ENCODE measurements around the gene MAD1L1. TPM values are rescaled to one million over a fixed set of nuclear protein-coding genes. Genes with fewer than 3 reads are reported as not detected.

Gene MAD1L1
- total and polyA plus RNA-seq, 2 of the 8 experiments (the other 6 are each of a cell fraction or from before 2014, with no cell fraction given), result 40.4 to 44.6 TPM

DNA sequence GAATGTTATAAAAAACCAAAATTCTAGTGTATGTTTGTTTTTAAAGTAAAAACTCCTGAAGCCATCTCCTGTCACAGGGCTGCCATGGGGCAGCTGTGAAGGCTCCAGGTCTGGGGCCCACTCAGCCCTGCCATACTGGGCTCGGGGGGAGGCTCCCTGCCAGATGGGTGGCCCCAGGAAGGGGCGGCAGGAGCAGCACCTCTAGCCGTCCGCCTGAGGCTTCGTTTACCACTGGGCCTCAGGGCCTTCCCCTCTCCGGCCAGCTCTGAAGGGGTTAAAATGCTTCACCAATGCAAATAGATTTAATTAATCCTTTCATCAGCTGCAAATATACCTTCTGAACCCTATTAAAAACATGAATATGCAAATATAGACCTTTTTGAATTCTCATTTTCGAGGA, 423.7 kb downstream of the MAD1L1 start:
- ChIA-PET CTCF (ENCODE audit: partially characterized antibody) (interaction anchor here (2.0 kb wide), 1 partner anchor 41 kb away, joined by 10 read pairs; no protein-coding TSS in a partner anchor), POLR2A (ENCODE audit: partially characterized antibody) (no interaction called here)
- Histone ChIP-seq H3K14ac (ENCODE audit: insufficient read length) (no peak overlapping the region), H3K23me2 (ENCODE audit: low read depth, low read length) (no peaks in the 10 kb centered on the region), H3K4me2 (ENCODE audit: insufficient read depth in 1 of 2, low read depth in 2 of 2, low read length in 2 of 2) (no peak overlapping the region), H3K23ac (ENCODE audit: insufficient read length) (no peak overlapping the region), H2BK20ac (ENCODE audit: low read length) (no peak overlapping the region), H3K56ac (replicated peaks; ENCODE audit: insufficient read length, low read depth, low read length) (no peak overlapping the region), H2AFZ (ENCODE audit: low read length) (no peak overlapping the region), H3K36me3 (ENCODE audit: control insufficient read depth in 2 of 4, insufficient read depth in 4 of 4, low read length in 3 of 4) (no peaks in the 10 kb centered on the region), H3K9ac (replicated peaks in 1 of 4; ENCODE audit: extremely low read depth in 1 of 4, low read depth in 3 of 4, low read length in 3 of 4) (no peak overlapping the region), H2BK120ac (replicated peaks; ENCODE audit: low read depth, low read length) (no peak overlapping the region), H2BK5ac (ENCODE audit: low read depth, low read length) (no peak overlapping the region), H3K27ac (ENCODE audit: low read depth, low read length) (no peak overlapping the region), H4K5ac (ENCODE audit: insufficient read length, low read depth, low read length) (no peak overlapping the region), H3K27me3 (replicated peaks in 1 of 4; ENCODE audit: control insufficient read depth in 3 of 4, extremely low read depth in 1 of 4, insufficient read depth in 3 of 4, low read length in 3 of 4) (no peaks in the 10 kb centered on the region; a peak in 1 of 7 replicates), H3K4me3 (ENCODE audit: extremely low read depth in 1 of 4, insufficient read depth in 2 of 4, low read depth in 3 of 4, low read length in 4 of 4) (no peak overlapping the region), H3K9me3 (ENCODE audit: insufficient read depth in 2 of 2, low read depth in 1 of 2, low read length in 1 of 2) (no peaks in the 10 kb centered on the region), H3K79me1 (ENCODE audit: low read depth, low read length) (no peaks in the 10 kb centered on the region), H2AK5ac (ENCODE audit: low read depth, low read length) (no peak overlapping the region), H4K20me1 (replicated peaks in 1 of 2; ENCODE audit: control insufficient read depth in 1 of 2, insufficient read depth in 2 of 2, low read length in 2 of 2) (peaks cover 0 to 4% of the 10 kb centered on the region in 2 experiments), H3K79me2 (ENCODE audit: control insufficient read depth in 1 of 2, insufficient read depth in 2 of 2, low read length in 2 of 2) (no peaks in the 10 kb centered on the region), H4K8ac (ENCODE audit: extremely low read depth, insufficient read depth, low read length) (no peak overlapping the region; the same call in 1 of the 2 replicates), H3K4me1 (replicated peaks in 1 of 4; ENCODE audit: control insufficient read depth in 3 of 4, insufficient read depth in 4 of 4, low read length in 3 of 4) (peaks cover 0 to 1% (median 0%) of the 10 kb centered on the region in 4 experiments; a peak in 1 of 7 replicates), H2BK12ac (ENCODE audit: low read depth, low read length) (no peak overlapping the region), H3K4ac (replicated peaks; ENCODE audit: insufficient read length, low read depth, low read length) (no peak overlapping the region), H2BK15ac (ENCODE audit: low read length) (no peak overlapping the region), H4K91ac (replicated peaks; ENCODE audit: insufficient read length, low read length) (no peak overlapping the region), H3K18ac (ENCODE audit: extremely low read depth, low read length) (no peak overlapping the region)
- DNase-seq (ENCODE audit: low read depth in 1 of 2, low spot score in 2 of 2) (no peak), FAIRE-seq (no peak)
- whole genome bisulfite sequencing, 2 experiments (ENCODE audit: extremely low coverage in 1 of 2, insufficient coverage in 1 of 2, insufficient read length in 1 of 2, insufficient replicate concordance in 2 of 2, low coverage in 1 of 2, low lambda C conversion rate in 2 of 2, missing lambda C conversion rate in 1 of 2), result 90% methylated on average over 7 of the region's 7 CpGs; no CpG with 5 or more reads in 1 of the 2 experiments
- no peak for TF ChIP-seq EP300 (IDR thresholded peaks at IDR 0.05; ENCODE audit: borderline replicate concordance in 1 of 2, low read depth in 2 of 2, low read length in 2 of 2)
